WTC11 (cell line): Measurements from ENCODE around the gene FOXD4.
"Not testable (repeated sequence)": the region's sequence is repeated elsewhere in the genome, so short reads cannot be mapped to it uniquely, and the experiment has no call there.

Source experiments
- CREB1 ChIP-seq: sonication (generic); formaldehyde crosslinking; IDR thresholded peaks from 2 replicates; pipeline ENCODE4 v1.8.0; 2023; ENCODE audit warnings: mild to moderate bottlenecking, missing genetic modification reagents
- CTCF ChIP-seq: fragments of 200-600 bp; IDR thresholded peaks from 2 replicates; pipeline ENCODE4 v1.8.0; 2022; ENCODE audit warnings: antibody characterized with exemption
- FOXK1 ChIP-seq: sonication (generic); formaldehyde crosslinking; IDR thresholded peaks from 2 replicates; pipeline ENCODE4 v1.8.0; 2022; ENCODE audit warnings: mild to moderate bottlenecking, moderate library complexity, missing genetic modification reagents
- FOXP1 ChIP-seq: sonication (generic); formaldehyde crosslinking; IDR thresholded peaks from 2 replicates; pipeline ENCODE4 v1.8.0; 2022; ENCODE audit warnings: missing genetic modification reagents, mild to moderate bottlenecking, moderate library complexity, borderline replicate concordance
- IRF2 ChIP-seq: sonication (generic); formaldehyde crosslinking; IDR thresholded peaks from 2 replicates; pipeline ENCODE4 v1.8.0; 2022; ENCODE audit warnings: low read depth, missing genetic modification reagents, borderline replicate concordance
- SMAD4 ChIP-seq: sonication (generic); formaldehyde crosslinking; IDR thresholded peaks from 2 replicates; pipeline ENCODE4 v1.8.0; 2022; ENCODE audit warnings: mild to moderate bottlenecking, missing genetic modification reagents
- USF2 ChIP-seq: sonication (generic); formaldehyde crosslinking; IDR thresholded peaks from 2 replicates; pipeline ENCODE4 v1.8.1; 2023; ENCODE audit warnings: mild to moderate bottlenecking, missing genetic modification reagents, moderate library complexity

- TF ChIP-seq FOXP1 (CRISPR knock-in tag); CTCF; USF2 (CRISPR knock-in tag); IRF2 (CRISPR knock-in tag); FOXK1 (CRISPR knock-in tag); CREB1 (CRISPR knock-in tag); SMAD4: not testable (repeated sequence)
These were observed 19.4 kb downstream of the FOXD4 start for GRCh38 chr9:98775-99174.
